ENCODE data around the gene CD226.
"Not testable (repeated sequence)": the region's sequence is repeated elsewhere in the genome, so short reads cannot be mapped to it uniquely, and the experiment has no call there.

Gene CD226

GRCh38 chr18:69882965-69883668 lies 64.6 kb downstream of the CD226 start:
- H3K27me3 Mint-ChIP-seq, result no peaks in the 10 kb centered on the region
- H3K36me3 Mint-ChIP-seq, result peaks cover 44% of the 10 kb centered on the region
- H3K4me1 Mint-ChIP-seq, result peaks cover 35% of the 10 kb centered on the region
- CTCF ChIA-PET, result no interaction called here
- no peak for DNase-seq
- H3K9me3 Mint-ChIP-seq, result peaks cover 8% of the 10 kb centered on the region
- H3K27ac Mint-ChIP-seq, result no peak overlapping the region
- no peak overlapping the region for H3K4me3 Mint-ChIP-seq

GRCh38 chr18:69880083-69880482 lies 67.6 kb downstream of the CD226 start:
- Mint-ChIP-seq H3K4me1 (peaks cover 19% of the 10 kb centered on the region), H3K36me3 (peaks cover 47% of the 10 kb centered on the region), H3K27me3 (no peaks in the 10 kb centered on the region), H3K9me3 (peaks cover 8% of the 10 kb centered on the region), H3K27ac (no peak overlapping the region), H3K4me3 (no peak overlapping the region)
- no peak for DNase-seq
- CTCF ChIA-PET, result no interaction called here

- Mint-ChIP-seq H3K36me3 (peaks cover 46% of the 10 kb centered on the region), H3K4me1 (peaks cover 11% of the 10 kb centered on the region)
- DNase-seq, H3K27me3 Mint-ChIP-seq, H3K9me3 Mint-ChIP-seq, H3K27ac Mint-ChIP-seq, CTCF ChIA-PET, H3K4me3 Mint-ChIP-seq: not testable (repeated sequence)
These were observed 68.6 kb downstream of the CD226 start for GRCh38 chr18:69879051-69879450.

GRCh38 chr18:69878213-69878933 lies 69.3 kb downstream of the CD226 start:
- peaks cover 46% of the 10 kb centered on the region for H3K36me3 Mint-ChIP-seq
- H3K9me3 Mint-ChIP-seq, result peaks cover 8% of the 10 kb centered on the region
- CTCF ChIA-PET, result no interaction called here
- peaks cover 11% of the 10 kb centered on the region for H3K4me1 Mint-ChIP-seq
- H3K27ac Mint-ChIP-seq, result no peak overlapping the region
- no peak for DNase-seq
- no peaks in the 10 kb centered on the region for H3K27me3 Mint-ChIP-seq
- H3K4me3 Mint-ChIP-seq, result no peak overlapping the region

DNA sequence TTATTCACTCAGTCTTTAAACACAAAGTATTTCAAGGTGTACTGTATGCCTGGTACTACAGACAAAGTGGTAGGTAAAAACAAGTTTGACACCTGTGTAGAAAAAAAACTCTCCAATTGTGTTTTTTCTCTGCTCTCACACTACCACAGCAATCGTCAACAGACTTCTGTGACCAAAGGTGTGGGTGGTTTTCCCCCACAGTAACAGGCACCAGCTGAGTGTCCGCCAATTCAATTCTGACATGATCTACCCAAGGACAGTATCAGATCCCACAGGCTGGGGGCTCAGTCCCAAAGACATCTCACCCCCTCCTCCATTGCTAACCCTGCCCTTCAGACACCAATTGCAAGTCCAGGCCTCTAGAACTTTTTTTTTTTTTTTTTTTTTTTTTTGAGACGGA lies 71.2 kb downstream of the CD226 start:
- Mint-ChIP-seq H3K36me3 (peaks cover 58% of the 10 kb centered on the region), H3K9me3 (peaks cover 8% of the 10 kb centered on the region), H3K27me3 (no peaks in the 10 kb centered on the region), H3K4me3 (no peak overlapping the region), H3K4me1 (peaks cover 4% of the 10 kb centered on the region), H3K27ac (no peak overlapping the region)
- CTCF ChIA-PET, result no interaction called here
- no peak for DNase-seq

DNA sequence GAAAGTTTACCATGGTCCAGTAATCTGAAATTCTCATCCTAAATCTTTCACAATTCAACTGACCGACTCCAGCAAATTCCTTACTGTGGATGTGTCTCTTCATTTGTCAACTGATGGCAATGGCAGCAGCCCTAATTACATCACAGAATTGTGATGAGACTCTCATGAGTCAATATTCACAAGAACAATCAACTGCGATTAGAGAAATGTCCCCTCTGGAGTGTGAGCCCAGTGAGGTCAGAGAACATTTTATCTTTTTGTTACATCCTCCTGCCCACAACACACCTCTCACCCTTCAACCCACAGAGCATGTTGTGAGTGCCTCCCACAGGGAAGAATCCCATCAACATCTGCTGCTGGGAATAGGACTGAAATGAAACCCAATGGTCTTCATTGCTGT lies 73.6 kb downstream of the CD226 start:
- H3K27ac Mint-ChIP-seq, result no peak overlapping the region
- CTCF ChIA-PET, result no interaction called here

DNA sequence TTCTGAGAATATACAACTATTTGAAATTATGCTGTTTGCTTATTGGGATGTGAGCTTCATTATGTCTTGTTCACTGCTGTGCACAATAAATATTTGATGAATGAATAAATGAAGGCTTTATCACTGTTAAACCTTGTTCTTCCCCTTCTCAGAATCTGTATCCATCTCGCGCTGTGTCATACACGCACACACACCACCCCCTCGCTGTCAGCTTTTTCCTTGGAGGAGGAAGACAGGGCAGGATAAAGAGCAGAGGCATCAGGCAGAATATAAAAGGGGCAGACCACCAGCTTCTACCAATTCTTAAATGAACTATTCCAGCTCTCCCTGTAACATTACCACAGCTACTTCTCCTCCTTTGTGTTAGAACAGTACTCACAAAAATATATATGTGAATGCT lies 75.0 kb downstream of the CD226 start:
- Mint-ChIP-seq H3K4me1 (peaks cover 2% of the 10 kb centered on the region), H3K9me3 (no peaks in the 10 kb centered on the region), H3K27me3 (no peaks in the 10 kb centered on the region), H3K27ac (no peak overlapping the region), H3K4me3 (no peak overlapping the region), H3K36me3 (peaks cover 55% of the 10 kb centered on the region)
- no peak for DNase-seq
- CTCF ChIA-PET, result interaction anchor here (1.2 kb wide), 1 partner anchor 73 kb away, joined by 3 read pairs; no protein-coding TSS in a partner anchor

More for the DNA sequence above, 73.6 kb downstream of the CD226 start:
- Mint-ChIP-seq H3K27me3 (no peaks in the 10 kb centered on the region), H3K36me3 (peaks cover 58% of the 10 kb centered on the region), H3K4me1 (peaks cover 4% of the 10 kb centered on the region), H3K4me3 (no peak overlapping the region), H3K9me3 (peaks cover 5% of the 10 kb centered on the region)
- DNase-seq, result no peak

GRCh38 chr18:69871363-69871762 lies 76.3 kb downstream of the CD226 start:
- DNase-seq, result no peak
- Mint-ChIP-seq H3K27ac (no peak overlapping the region), H3K4me3 (no peak overlapping the region), H3K4me1 (peaks cover 2% of the 10 kb centered on the region), H3K27me3 (no peaks in the 10 kb centered on the region), H3K36me3 (peaks cover 52% of the 10 kb centered on the region), H3K9me3 (no peaks in the 10 kb centered on the region)
- CTCF ChIA-PET, result no interaction called here

GRCh38 chr18:69870736-69871135 lies 76.9 kb downstream of the CD226 start:
- DNase-seq, result no peak
- CTCF ChIA-PET, result no interaction called here
- no peak overlapping the region for H3K4me3 Mint-ChIP-seq
- H3K4me1 Mint-ChIP-seq, result peaks cover 2% of the 10 kb centered on the region
- no peaks in the 10 kb centered on the region for H3K9me3 Mint-ChIP-seq
- H3K36me3 Mint-ChIP-seq, result peaks cover 55% of the 10 kb centered on the region
- no peak overlapping the region for H3K27ac Mint-ChIP-seq
- H3K27me3 Mint-ChIP-seq, result no peaks in the 10 kb centered on the region

- Mint-ChIP-seq H3K27ac (no peak overlapping the region), H3K9me3 (no peaks in the 10 kb centered on the region), H3K4me3 (no peak overlapping the region), H3K27me3 (no peaks in the 10 kb centered on the region), H3K4me1 (no peaks in the 10 kb centered on the region), H3K36me3 (peaks cover 58% of the 10 kb centered on the region)
- CTCF ChIA-PET, result no interaction called here
- no peak for DNase-seq
These were observed 81.5 kb downstream of the CD226 start for GRCh38 chr18:69866212-69866611.

DNA sequence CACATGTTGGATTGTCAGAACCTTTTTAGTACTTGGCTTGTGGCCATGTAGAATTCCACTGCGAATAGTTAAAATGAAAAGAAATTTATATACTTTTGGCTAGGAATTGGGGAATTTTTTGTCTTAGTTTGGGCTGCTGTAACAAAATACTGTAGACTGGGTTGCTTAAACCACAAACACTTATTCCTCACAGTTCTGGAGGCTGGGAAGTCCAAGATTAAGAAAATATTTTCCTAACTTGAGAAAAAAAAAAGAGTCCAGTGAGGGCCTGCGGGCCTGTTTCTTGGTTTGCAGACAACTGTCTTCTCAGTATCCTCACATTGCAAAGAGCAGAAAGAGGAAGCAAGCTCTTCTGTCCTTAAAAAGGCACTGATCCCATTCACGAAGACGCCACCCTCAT lies 81.9 kb downstream of the CD226 start:
- DNase-seq, result no peak
- no peak overlapping the region for H3K4me3 Mint-ChIP-seq
- peaks cover 54% of the 10 kb centered on the region for H3K36me3 Mint-ChIP-seq
- CTCF ChIA-PET, result no interaction called here
- H3K27ac Mint-ChIP-seq, result no peak overlapping the region
- no peaks in the 10 kb centered on the region for H3K9me3 Mint-ChIP-seq
- H3K4me1 Mint-ChIP-seq, result no peaks in the 10 kb centered on the region
- H3K27me3 Mint-ChIP-seq, result no peaks in the 10 kb centered on the region

GRCh38 chr18:69864802-69865201 lies 82.9 kb downstream of the CD226 start:
- H3K9me3 Mint-ChIP-seq, DNase-seq, H3K27me3 Mint-ChIP-seq, H3K27ac Mint-ChIP-seq, H3K4me3 Mint-ChIP-seq, H3K4me1 Mint-ChIP-seq, CTCF ChIA-PET: not testable (repeated sequence)
- H3K36me3 Mint-ChIP-seq, result peaks cover 54% of the 10 kb centered on the region

DNA sequence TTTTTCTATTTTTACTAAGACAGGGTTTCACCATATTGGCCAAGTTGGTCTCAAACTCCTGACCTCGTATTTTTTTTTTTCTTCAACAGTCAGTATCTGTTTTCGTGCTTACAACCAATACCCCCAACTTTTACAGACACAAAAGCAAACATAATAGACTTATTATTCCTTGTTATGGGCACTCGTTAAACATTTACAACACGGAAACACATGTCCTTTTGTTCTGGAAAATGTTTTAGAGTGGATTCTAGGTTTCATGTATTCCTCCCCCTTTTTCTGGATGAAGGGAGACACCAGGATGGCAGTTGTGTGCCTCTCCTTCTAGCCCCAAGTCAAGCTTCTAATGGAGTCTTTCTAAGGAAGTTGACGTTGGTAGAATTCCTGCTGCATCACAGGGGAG lies 88.8 kb downstream of the CD226 start:
- no peak for DNase-seq
- Mint-ChIP-seq H3K4me1 (no peaks in the 10 kb centered on the region), H3K36me3 (peaks cover 45% of the 10 kb centered on the region), H3K9me3 (no peaks in the 10 kb centered on the region), H3K27ac (no peak overlapping the region), H3K4me3 (no peak overlapping the region), H3K27me3 (no peaks in the 10 kb centered on the region)
- CTCF ChIA-PET, result no interaction called here

DNA sequence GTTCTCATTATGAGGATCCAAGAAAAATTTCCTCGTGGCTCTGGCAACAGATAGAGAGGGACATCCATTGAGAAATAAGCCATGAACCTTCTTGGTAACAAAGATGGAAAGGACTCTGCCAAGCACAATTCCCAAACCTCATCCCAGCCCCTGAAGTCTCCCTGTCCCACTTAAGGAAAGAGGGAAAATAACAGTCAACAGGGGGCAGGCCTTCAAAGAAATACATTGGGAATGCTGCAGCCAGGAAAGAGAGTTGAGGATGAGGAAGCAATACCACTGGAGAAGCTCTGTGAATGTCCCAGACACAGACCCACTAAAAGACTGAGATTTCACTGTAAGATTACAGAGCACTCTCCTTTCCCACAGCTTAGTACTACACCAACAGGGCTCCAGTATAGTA lies 93.2 kb downstream of the CD226 start:
- no peak overlapping the region for H3K27ac Mint-ChIP-seq
- H3K27me3 Mint-ChIP-seq, result no peaks in the 10 kb centered on the region
- CTCF ChIA-PET, result interaction anchor here (0.6 kb wide), 1 partner anchor 148 kb away, joined by 6 read pairs; no protein-coding TSS in a partner anchor

GRCh38 chr18:69853051-69853450 lies 94.6 kb downstream of the CD226 start:
- DNase-seq, result no peak
- CTCF ChIA-PET, result no interaction called here
- no peaks in the 10 kb centered on the region for H3K4me1 Mint-ChIP-seq
- no peak overlapping the region for H3K27ac Mint-ChIP-seq
- no peaks in the 10 kb centered on the region for H3K27me3 Mint-ChIP-seq
- H3K4me3 Mint-ChIP-seq, result no peak overlapping the region
- no peaks in the 10 kb centered on the region for H3K9me3 Mint-ChIP-seq
- peaks cover 27% of the 10 kb centered on the region for H3K36me3 Mint-ChIP-seq

More for the DNA sequence above, 93.2 kb downstream of the CD226 start:
- Mint-ChIP-seq H3K9me3 (no peaks in the 10 kb centered on the region), H3K36me3 (peaks cover 35% of the 10 kb centered on the region), H3K4me3 (no peak overlapping the region), H3K4me1 (no peaks in the 10 kb centered on the region)
- DNase-seq, result no peak

Data from activated naive CD4-positive, alpha-beta T cell treated with anti-CD3 and anti-CD28 coated beads, Interleukin-2, amount 10 ng/mL, durations not matched to agents 7 days and 5 days (primary cell).